ENCODE results near the gene LDB3.

LDB3 gene, protein sequence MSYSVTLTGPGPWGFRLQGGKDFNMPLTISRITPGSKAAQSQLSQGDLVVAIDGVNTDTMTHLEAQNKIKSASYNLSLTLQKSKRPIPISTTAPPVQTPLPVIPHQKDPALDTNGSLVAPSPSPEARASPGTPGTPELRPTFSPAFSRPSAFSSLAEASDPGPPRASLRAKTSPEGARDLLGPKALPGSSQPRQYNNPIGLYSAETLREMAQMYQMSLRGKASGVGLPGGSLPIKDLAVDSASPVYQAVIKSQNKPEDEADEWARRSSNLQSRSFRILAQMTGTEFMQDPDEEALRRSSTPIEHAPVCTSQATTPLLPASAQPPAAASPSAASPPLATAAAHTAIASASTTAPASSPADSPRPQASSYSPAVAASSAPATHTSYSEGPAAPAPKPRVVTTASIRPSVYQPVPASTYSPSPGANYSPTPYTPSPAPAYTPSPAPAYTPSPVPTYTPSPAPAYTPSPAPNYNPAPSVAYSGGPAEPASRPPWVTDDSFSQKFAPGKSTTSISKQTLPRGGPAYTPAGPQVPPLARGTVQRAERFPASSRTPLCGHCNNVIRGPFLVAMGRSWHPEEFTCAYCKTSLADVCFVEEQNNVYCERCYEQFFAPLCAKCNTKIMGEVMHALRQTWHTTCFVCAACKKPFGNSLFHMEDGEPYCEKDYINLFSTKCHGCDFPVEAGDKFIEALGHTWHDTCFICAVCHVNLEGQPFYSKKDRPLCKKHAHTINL

DNA sequence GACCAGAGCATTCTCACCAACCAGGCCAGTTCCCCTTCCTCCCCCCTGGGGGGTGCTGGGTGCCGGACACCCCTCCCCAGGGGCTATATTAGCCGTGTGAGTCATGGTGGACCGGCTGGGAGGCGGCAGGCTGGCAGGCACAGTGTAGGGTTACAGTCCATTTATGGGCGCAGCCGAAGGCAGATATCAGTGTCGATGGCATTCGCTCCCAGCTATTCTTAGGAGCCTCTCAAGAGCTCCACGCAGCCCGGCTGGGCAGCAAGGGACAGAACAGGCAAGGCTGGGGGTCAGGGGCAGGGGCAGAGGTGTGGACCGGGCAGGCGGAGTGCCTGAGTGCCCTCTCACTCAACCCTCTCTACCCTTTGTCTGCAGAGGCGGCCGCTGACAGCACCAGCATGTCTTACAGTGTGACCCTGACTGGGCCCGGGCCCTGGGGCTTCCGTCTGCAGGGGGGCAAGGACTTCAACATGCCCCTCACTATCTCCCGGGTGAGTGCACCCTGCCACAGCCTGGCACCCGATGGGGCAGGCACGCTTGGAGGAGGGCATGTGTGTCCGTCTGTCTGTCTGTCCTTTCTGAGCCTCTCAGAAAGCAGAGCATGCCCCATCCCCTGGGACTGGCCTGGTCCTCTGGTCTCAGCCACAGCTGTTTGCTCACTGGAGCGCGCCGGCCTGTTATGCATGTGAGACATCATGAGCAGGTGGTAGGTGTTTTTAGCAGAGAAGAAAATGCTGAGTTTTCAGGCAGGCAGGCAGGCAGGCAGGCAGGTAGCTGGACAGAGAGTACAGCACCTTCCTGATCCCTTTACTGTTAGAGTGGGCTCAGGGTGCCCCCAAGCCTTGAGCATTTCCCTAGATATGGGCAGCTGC lies at the start of gene LDB3:
LDB3 (plus strand) TSS at position 215 of the 869 bp plus-strand sequence; CDS start at position 396, 181 bp downstream.
- H3K4me1 ChIP-seq = peaks cover 89% of the 10 kb centered on the region
- H4K20me1 ChIP-seq = no peaks in the 10 kb centered on the region
- no peaks in the 10 kb centered on the region for H3K36me3 ChIP-seq
- no peak for TF ChIP-seq Cebpa-rat (IDR thresholded peaks at IDR 0.05)
- peak within 1 kb of the TSS; percentile 64 for H3K27ac ChIP-seq
- H3K9ac ChIP-seq = peak within 1 kb of the TSS; percentile 48
- 0 out of 2 replicates have a peak within 1 kb of the TSS, but pooled peaks have one; percentile 5 for H3K4me3 ChIP-seq
- H3K4me2 ChIP-seq = peak within 1 kb of the TSS; percentile 92
- no peaks in the 10 kb centered on the region for H3K27me3 ChIP-seq
- no peaks in the 10 kb centered on the region for H3K9me3 ChIP-seq

DNA sequence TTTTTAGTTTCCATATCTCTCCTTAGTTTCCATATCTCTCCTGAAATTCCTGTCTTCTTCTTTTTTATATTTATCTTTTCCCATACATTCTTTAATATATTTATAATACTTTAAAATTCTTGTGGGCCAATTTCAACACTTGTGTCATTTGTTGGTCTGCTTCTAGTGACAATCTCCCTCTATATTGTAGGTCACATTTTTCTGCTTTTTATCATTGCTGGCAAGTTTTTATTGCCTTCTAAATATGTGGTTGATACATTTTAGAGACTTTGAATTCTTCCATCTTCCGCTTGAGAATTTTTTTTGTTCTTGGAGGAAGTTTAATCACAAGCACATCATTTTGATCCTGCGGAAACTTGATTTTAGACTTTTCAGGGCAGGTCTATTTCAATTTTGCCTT lies 40.0 kb upstream of the LDB3 start:
- H3K4me3 ChIP-seq = no peak overlapping the region
- no peak overlapping the region for H3K27ac ChIP-seq
- H3K27me3 ChIP-seq = peaks cover 10% of the 10 kb centered on the region
- no peak for TF ChIP-seq Cebpa-rat (IDR thresholded peaks at IDR 0.05)
- H3K36me3 ChIP-seq = no peaks in the 10 kb centered on the region
- no peaks in the 10 kb centered on the region for H3K4me1 ChIP-seq
- H3K4me2 ChIP-seq = no peak overlapping the region
- H4K20me1 ChIP-seq = no peaks in the 10 kb centered on the region
- H3K9ac ChIP-seq = no peak overlapping the region
- H3K9me3 ChIP-seq = peaks cover 8% of the 10 kb centered on the region

DNA sequence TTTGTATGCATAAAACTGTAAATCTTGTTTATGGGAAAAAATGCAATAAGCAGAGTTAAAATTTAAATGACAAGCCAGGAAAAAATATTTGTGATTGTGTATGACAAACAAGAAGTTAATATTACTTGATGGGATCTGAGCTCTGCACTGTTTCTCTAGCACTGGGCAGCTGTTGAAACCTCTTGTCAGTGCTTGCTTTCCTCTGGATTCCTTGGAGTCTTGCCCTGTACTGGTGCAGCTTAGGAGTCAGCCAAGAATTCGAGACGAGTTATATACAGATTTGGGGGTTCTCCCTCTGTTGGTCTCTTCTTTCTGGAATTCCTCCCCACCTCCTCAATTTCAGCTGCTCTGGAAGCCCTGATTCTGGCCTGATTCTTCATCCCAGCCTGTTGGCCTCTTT lies 38.2 kb upstream of the LDB3 start:
- H3K27ac ChIP-seq = no peak overlapping the region
- no peaks in the 10 kb centered on the region for H4K20me1 ChIP-seq
- no peaks in the 10 kb centered on the region for H3K36me3 ChIP-seq
- no peak overlapping the region for H3K4me2 ChIP-seq
- H3K9ac ChIP-seq = no peak overlapping the region
- no peak for TF ChIP-seq Cebpa-rat (IDR thresholded peaks at IDR 0.05)
- no peak overlapping the region for H3K4me3 ChIP-seq
- no peaks in the 10 kb centered on the region for H3K4me1 ChIP-seq
- peaks cover 8% of the 10 kb centered on the region for H3K9me3 ChIP-seq
- H3K27me3 ChIP-seq = peaks cover 10% of the 10 kb centered on the region

DNA sequence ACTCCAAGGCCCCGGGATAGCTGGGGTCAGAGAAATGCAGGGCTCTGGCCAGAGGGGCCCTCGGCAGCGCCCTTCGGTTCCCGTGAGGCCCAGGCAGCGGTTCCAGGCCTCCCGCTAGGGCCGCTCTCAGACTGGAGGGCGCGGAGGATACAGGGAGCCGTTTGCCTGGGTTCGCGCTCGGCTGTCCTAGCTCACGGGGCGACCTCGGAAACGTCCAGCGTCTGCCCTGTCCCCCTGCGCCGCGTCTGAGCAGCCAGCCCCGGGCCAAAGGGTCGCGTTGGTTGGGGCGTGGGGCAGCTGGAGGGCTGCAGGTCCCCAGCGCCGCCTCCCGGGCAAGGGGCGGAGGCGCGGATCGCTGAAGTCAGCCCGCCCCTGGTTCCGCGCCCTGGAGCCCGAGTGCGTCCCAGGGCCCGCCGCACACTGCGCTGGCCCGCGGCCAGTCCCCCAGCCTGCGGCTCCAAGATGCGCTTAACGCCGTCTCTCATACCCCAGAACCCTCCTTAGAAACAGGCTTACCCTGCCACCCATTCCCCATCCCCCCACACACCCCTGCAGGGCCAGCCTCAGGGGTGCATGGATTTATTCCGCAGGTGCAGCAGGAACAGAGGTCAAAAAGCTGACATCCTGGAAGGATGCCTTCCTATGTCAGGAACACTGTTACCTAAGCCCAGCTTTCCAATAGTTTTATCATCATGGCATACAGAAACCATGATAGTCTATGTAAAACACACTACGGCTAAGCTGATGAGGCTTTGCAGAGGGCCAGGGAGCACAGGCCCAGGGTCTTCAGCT lies 36.1 kb upstream of the LDB3 start:
- Histone ChIP-seq H3K9me3 (peaks cover 8% of the 10 kb centered on the region), H3K27me3 (peaks cover 10% of the 10 kb centered on the region), H3K9ac (no peak overlapping the region), H3K4me2 (no peak overlapping the region), H3K4me3 (no peak overlapping the region), H4K20me1 (no peaks in the 10 kb centered on the region), H3K27ac (no peak overlapping the region), H3K36me3 (no peaks in the 10 kb centered on the region), H3K4me1 (no peaks in the 10 kb centered on the region)
- TF ChIP-seq Cebpa-rat (IDR thresholded peaks at IDR 0.05) = no peak

DNA sequence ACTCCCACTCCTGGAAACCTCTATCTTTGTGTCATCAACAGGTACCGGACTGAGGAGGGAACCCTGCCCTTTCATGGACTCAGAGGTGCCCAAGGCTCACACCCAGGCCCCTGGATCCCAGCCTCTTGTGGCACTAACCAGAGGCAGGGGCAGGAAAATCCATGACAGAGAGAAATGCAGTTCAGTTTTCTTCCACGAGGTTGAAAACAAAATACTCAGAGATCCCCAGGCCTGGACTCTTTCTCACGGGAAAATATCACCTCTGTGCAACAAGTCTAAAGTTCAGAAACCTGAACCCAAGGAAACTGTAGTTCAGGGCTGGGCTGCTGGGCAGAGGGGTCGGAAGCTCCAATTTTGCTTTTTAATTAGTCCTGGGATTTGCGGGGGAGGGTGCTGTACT lies 35.4 kb upstream of the LDB3 start:
- Histone ChIP-seq H3K9me3 (peaks cover 8% of the 10 kb centered on the region), H3K4me2 (no peak overlapping the region), H3K27ac (no peak overlapping the region), H4K20me1 (no peaks in the 10 kb centered on the region), H3K9ac (no peak overlapping the region), H3K4me1 (no peaks in the 10 kb centered on the region), H3K27me3 (peaks cover 10% of the 10 kb centered on the region), H3K4me3 (no peak overlapping the region), H3K36me3 (no peaks in the 10 kb centered on the region)
- no peak for TF ChIP-seq Cebpa-rat (IDR thresholded peaks at IDR 0.05)

DNA sequence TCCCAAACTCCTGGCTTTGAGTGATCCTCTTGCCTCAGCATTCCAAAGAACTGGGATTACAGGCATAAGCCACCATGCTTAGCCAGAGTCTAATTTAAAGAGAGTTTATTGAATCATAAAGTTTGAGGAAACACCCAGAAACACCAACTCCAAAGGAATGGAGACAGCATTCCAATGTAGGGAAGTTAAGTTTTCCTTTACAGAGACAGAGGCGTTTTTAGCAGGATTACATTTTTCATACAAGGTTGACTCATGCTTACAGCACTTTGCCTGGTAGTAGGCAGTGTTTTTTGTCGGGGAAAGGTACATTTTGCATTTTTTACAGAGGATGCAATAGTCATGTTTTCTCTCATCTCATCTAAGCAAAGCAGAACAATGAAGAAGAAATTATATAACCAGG lies 32.9 kb upstream of the LDB3 start:
- H3K9ac ChIP-seq = no peak overlapping the region
- no peak overlapping the region for H3K4me3 ChIP-seq
- no peaks in the 10 kb centered on the region for H4K20me1 ChIP-seq
- no peaks in the 10 kb centered on the region for H3K4me1 ChIP-seq
- peaks cover 8% of the 10 kb centered on the region for H3K9me3 ChIP-seq
- H3K4me2 ChIP-seq = no peak overlapping the region
- no peaks in the 10 kb centered on the region for H3K36me3 ChIP-seq
- no peak for TF ChIP-seq Cebpa-rat (IDR thresholded peaks at IDR 0.05)
- no peak overlapping the region for H3K27ac ChIP-seq
- H3K27me3 ChIP-seq = peaks cover 10% of the 10 kb centered on the region

DNA sequence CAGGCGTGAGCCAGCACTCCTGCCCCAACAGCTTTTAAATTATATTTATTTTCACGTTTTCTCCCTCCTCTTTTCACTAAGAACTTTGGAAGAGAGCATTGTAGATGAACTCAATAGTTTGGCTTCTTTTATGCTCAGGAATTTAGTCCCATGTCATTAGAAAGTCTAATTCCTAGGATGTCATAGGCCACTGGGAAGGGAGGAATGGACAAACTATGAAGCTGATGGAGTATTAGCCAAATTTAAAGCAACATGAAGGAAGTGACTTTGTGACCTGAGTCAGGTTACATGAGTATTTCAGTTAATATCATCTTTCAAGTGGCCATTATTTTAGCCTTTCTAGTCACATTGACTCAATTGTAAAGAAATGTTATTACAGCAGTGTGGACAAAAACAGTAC lies 32.0 kb upstream of the LDB3 start:
- no peak overlapping the region for H3K4me3 ChIP-seq
- H4K20me1 ChIP-seq = no peaks in the 10 kb centered on the region
- no peak overlapping the region for H3K4me2 ChIP-seq
- no peak overlapping the region for H3K27ac ChIP-seq
- no peak overlapping the region for H3K9ac ChIP-seq
- H3K27me3 ChIP-seq = peaks cover 10% of the 10 kb centered on the region
- H3K36me3 ChIP-seq = no peaks in the 10 kb centered on the region
- H3K9me3 ChIP-seq = peaks cover 8% of the 10 kb centered on the region
- H3K4me1 ChIP-seq = no peaks in the 10 kb centered on the region
- no peak for TF ChIP-seq Cebpa-rat (IDR thresholded peaks at IDR 0.05)

DNA sequence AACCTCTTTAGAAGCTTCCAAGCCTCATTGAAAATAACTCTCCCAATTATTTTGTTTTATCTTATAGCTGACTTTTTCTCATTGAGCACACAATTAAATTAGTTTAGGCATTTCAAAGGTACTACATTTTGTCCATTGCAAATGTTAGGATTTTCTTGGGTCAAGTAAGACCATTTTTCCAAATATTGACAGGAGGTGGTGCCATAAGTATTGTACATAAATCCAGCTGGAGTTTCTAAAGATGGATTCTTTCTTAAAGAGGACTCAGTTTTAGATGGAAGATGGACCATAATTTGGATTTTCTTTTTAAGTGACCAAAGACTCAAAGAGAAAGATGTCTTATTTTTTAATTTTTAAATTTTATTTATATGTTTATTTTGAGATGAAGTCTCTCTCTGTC lies 26.3 kb upstream of the LDB3 start:
- no peak for TF ChIP-seq Cebpa-rat (IDR thresholded peaks at IDR 0.05)
- Histone ChIP-seq H3K27me3 (no peaks in the 10 kb centered on the region), H3K9ac (no peak overlapping the region), H3K4me3 (no peak overlapping the region), H3K4me1 (peaks cover 15% of the 10 kb centered on the region), H4K20me1 (no peaks in the 10 kb centered on the region), H3K36me3 (no peaks in the 10 kb centered on the region), H3K9me3 (no peaks in the 10 kb centered on the region), H3K27ac (no peak overlapping the region), H3K4me2 (no peak overlapping the region)

DNA sequence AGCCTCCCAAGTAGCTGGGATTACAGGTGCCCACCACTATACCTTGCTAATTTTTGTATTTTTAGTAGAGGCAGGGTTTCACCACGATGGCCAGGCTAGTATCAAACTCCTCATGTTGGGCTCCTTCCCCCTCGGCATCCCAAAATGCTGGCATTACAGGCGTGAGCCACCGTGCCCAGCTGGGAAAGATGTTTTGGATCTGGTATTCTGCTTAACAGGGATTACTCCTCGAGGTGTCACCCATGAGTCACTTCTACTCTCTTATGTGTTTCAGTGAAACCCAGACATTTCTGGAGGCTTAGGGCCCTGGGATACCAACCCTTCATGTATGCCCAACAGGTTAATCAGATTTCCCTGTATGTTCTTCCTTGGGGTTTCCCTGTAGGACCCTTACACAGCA lies 25.8 kb upstream of the LDB3 start:
- no peak overlapping the region for H3K4me3 ChIP-seq
- H3K27me3 ChIP-seq = no peaks in the 10 kb centered on the region
- no peak overlapping the region for H3K9ac ChIP-seq
- no peak overlapping the region for H3K27ac ChIP-seq
- H3K4me1 ChIP-seq = peaks cover 15% of the 10 kb centered on the region
- no peaks in the 10 kb centered on the region for H4K20me1 ChIP-seq
- no peak for TF ChIP-seq Cebpa-rat (IDR thresholded peaks at IDR 0.05)
- no peaks in the 10 kb centered on the region for H3K9me3 ChIP-seq
- no peak overlapping the region for H3K4me2 ChIP-seq
- H3K36me3 ChIP-seq = no peaks in the 10 kb centered on the region

Measured in BLaER1 (cell line).